ENCODE results near the gene RFX1.
"Not testable (repeated sequence)": the region's sequence is repeated elsewhere in the genome, so short reads cannot be mapped to it uniquely, and the experiment has no call there.

DNA sequence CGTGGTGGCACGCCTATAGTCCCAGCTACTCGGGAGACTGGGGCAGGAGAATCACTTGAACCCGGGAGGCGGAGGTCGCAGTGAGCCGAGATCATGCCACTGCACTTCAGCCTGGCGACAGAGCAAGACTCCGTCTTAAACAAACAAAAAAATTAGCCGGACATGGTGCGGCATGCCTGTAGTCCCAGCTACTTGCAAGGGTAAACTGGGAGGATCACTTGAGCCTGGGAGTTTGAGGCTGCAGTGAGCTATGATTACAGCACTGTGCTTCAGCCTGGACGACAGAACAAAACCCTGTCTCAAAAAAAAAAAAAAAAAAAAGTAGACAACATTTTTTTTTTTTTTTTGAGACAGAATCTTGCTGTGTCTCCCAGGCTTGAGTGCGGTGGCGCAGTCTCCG lies 34.3 kb downstream of the RFX1 start:
- TF ChIP-seq, protein P1, sequence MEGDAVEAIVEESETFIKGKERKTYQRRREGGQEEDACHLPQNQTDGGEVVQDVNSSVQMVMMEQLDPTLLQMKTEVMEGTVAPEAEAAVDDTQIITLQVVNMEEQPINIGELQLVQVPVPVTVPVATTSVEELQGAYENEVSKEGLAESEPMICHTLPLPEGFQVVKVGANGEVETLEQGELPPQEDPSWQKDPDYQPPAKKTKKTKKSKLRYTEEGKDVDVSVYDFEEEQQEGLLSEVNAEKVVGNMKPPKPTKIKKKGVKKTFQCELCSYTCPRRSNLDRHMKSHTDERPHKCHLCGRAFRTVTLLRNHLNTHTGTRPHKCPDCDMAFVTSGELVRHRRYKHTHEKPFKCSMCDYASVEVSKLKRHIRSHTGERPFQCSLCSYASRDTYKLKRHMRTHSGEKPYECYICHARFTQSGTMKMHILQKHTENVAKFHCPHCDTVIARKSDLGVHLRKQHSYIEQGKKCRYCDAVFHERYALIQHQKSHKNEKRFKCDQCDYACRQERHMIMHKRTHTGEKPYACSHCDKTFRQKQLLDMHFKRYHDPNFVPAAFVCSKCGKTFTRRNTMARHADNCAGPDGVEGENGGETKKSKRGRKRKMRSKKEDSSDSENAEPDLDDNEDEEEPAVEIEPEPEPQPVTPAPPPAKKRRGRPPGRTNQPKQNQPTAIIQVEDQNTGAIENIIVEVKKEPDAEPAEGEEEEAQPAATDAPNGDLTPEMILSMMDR (IDR thresholded peaks at IDR 0.05; ENCODE audit: low read length), result not testable (repeated sequence)
- TF ChIP-seq EZH2phosphoT487 (IDR thresholded peaks at IDR 0.05; ENCODE audit: low read length); EZH2 (optimal IDR thresholded peaks at IDR 0.05; ENCODE audit: low read depth, low read length): not testable (repeated sequence)

Measured in MM.1S (cell line).